Measurements from ENCODE around the gene CPA4.

CPA4 gene

GRCh38 chr7:130266961-130267321 lies 26.0 kb upstream of the CPA4 start:
- TF ChIP-seq, protein P1, sequence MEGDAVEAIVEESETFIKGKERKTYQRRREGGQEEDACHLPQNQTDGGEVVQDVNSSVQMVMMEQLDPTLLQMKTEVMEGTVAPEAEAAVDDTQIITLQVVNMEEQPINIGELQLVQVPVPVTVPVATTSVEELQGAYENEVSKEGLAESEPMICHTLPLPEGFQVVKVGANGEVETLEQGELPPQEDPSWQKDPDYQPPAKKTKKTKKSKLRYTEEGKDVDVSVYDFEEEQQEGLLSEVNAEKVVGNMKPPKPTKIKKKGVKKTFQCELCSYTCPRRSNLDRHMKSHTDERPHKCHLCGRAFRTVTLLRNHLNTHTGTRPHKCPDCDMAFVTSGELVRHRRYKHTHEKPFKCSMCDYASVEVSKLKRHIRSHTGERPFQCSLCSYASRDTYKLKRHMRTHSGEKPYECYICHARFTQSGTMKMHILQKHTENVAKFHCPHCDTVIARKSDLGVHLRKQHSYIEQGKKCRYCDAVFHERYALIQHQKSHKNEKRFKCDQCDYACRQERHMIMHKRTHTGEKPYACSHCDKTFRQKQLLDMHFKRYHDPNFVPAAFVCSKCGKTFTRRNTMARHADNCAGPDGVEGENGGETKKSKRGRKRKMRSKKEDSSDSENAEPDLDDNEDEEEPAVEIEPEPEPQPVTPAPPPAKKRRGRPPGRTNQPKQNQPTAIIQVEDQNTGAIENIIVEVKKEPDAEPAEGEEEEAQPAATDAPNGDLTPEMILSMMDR (IDR thresholded peaks at IDR 0.05): no peak

- TF ChIP-seq, protein P1 (IDR thresholded peaks at IDR 0.05): no peak
Observed at GRCh38 chr7:130268463-130269317, 24.3 kb upstream of the CPA4 start.

- TF ChIP-seq, protein P1 (IDR thresholded peaks at IDR 0.05): no peak
Observed at GRCh38 chr7:130269318-130269694, 23.7 kb upstream of the CPA4 start.

DNA sequence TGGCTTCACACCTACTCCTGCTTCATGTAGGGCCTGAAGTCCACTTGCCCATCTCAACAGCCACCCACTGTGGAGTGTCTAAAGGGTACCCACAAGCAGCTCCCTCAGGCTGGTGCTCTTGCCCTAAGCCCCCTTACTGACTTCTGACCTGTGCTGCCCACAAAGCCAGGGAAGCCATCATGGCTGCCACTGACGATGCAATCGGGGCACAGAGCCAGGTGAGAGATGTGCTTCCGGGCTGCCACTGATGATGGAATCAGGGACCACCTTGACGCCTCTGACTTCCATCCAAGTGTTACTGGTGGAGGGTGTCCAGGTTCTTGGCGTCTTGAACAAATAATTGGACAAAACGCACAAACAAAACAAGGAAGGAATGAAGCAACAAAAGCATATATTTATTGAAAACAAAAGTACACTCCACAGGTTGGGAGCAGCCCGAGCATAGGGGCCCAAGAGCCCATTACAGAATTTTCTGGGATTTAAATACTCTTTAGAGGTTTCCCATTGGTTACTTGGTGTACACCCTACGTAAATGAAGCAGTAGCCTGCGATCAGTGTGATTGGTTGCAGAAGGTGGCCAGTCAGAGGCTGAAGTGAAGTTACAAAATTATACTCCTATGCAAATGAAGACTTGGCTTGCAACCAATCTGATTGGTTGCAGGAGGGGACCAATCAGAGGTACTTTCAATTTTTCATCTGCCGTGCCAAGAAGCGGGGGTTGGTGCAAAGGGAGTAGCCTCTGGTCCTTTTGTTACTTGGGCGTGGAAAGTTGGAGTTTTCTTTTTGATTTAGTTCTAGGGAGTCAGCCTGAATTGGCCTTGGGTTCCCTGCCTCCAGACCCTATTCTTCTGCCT lies 21.8 kb upstream of the CPA4 start:
- TF ChIP-seq, protein P1 (IDR thresholded peaks at IDR 0.05): no peak

DNA sequence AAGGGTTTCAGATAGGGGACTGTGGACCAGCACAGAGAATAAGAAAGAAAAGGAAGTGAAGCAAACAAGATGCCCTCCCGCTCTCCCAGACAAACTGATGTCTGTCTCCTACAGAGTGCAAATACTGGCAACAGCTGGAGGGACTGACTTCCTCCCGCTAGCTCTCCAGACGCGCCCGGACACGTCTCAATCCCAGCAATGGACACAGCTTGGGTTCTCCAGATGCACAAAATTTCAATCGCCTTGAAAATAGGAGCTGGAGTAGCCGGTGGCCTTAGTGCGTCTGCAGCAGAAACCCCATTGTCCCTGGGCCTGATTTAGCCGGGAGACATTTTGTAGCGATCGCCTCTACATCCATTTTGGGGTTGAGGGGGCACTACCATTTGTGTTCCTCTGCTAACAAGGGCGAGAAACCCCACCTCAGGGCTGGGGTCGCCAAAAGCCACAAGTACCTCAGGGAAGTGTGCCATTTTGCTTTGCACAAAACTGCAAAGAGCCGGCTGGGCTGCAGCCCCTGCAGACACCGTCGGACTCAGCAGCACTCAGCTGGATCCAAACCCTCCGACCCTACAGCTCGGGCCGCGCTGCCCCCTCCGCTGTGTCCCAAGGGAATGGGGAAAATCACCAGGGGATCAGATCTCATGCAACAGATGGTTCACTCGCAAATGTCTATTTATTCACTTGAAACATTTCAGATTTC lies 20.4 kb upstream of the CPA4 start:
- TF ChIP-seq, protein P1 (IDR thresholded peaks at IDR 0.05): no peak

DNA sequence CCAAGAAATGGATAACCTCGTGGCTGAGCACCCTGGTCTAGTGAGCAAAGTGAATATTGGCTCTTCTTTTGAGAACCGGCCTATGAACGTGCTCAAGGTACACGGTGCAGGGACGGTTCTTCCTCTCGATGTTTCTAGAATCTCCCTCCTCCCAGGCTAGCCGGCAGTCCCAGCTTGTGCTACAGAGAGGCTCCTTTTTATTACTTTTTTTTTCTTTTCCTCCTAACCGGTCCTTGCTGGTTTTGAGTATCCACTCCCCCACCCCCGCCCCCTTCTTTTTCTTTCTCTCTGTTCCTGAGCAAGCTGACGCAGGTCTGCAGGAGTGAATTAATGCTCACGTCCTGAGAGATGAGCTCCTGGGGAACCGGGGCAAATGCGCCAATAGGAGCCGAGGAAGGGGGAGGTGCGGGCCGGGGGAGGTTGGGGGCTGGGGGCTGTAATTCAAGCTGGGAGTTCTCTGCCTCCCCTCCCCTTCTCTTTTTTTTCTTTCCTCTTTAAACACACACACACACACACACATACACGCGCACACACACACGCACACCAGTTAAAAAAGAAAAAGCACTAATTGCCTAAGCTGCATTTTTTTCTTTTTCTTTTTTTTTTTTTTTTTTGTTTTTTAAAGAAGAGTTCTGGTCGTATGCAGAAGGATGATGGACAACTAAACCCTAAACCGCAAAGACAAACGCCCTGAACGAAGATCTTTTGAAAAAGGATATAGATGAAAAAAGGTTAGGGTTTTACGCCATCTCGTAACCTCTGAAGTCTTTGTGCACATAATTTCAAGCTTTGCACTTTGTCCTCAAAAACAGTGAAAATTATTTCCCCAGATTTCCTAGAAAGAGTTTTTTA lies 19.7 kb upstream of the CPA4 start:
- TF ChIP-seq, protein P1 (IDR thresholded peaks at IDR 0.05): no peak

GRCh38 chr7:130273933-130274255 lies 19.1 kb upstream of the CPA4 start:
- TF ChIP-seq, protein P1 (IDR thresholded peaks at IDR 0.05): no peak

Measured in LNCAP (cell line).